GM19043 (cell line): ENCODE data around the gene THBS2.
"Not testable (repeated sequence)": the region's sequence is repeated elsewhere in the genome, so short reads cannot be mapped to it uniquely, and the experiment has no call there.

Experiments
- ATAC-seq: cut with Tn5 transposase; IDR thresholded peaks from one replicate; pipeline ENCODE4 v1.9.1; 2021; ENCODE audit warnings: low read depth; ENCODE audit not compliant: unreplicated experiment

The THBS2 gene

DNA sequence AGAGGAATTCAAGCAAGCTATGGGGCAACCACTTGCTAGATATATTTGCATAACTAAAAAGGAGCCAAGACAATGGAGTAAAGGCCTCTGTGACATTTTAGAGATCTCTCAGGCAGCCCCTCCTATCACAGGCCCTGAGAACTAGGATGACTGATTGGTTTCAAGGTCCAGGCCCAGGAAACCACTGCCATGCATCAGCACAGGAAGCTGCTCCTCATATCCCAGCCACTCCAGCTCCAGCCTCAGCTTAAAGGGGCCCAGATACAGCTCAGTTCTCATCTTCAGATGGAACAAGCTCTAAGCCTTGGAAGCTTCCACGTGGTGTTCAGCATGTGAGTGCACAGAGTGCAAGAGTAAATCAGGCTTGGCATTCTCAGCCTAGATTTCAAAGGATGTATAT lies 21.1 kb upstream of the THBS2 start:
- ATAC-seq, result no peak

DNA sequence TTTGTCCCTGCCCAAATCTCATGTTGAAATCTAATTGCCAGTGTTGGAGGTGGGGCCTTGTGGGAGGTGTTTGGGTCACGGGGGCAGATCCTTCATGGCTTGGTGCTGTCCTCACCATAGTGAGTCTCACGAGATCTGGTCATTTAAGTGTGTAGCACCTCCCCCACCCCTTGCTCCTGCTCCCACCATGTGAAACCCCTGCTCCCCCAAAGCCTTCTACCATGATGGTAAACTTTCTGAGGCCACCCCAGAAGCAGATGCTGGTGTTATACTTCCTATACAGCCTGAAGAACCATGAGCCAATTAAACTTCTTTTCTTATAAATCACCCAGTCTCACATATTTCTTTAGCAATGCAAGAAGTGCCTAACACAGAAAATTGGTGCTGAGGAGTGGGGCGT lies 19.9 kb upstream of the THBS2 start:
- ATAC-seq, result no peak

DNA sequence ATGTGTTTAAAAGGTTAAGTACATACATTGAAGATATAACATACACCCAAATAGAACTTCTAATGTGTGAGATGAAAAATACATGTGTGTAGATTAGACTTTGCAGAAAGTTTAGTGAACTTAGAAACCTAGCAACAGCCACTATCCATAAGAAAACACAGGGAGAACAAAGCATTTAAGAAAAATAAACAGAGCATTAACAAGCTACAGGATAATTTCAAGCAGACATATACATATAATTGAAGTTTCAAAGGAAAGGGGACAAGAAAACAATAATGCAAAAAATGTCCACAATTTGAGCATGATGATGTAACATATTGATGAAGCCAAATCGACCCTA lies 18.2 kb upstream of the THBS2 start:
- no peak for ATAC-seq

DNA sequence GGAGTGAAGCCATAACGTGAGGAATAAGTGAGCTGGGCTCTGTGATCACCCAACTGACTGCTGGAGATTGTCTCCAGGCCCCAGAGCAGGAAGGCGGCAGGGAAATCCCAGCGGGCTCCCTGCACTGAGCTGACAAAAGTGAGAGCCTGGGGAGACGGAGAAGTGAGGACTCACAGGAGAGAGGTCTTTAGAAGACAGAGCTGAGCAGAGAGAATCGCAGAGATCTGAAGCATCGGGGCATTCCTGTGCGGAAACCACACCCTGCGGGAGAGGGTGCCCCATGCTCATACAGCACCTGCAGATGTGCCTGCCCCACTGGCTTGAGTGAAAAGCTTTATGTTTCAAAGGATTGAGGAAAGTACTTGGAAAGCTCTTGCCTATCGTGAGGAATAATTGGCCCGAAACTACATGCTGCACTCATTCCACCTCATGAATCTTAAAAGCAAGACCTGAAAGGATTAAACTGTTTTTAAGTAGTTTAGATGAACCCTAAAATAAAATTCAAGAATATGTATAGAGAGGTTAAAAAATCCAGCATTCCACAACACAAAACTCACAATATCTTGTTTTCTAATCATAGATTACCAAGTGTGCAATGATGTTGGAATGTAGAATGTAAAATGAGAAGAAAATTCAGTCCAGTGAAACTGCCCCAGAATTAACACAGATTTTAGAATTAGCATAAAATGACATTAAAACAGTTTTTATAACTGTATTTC lies 17.7 kb upstream of the THBS2 start:
- ATAC-seq, result no peak

DNA sequence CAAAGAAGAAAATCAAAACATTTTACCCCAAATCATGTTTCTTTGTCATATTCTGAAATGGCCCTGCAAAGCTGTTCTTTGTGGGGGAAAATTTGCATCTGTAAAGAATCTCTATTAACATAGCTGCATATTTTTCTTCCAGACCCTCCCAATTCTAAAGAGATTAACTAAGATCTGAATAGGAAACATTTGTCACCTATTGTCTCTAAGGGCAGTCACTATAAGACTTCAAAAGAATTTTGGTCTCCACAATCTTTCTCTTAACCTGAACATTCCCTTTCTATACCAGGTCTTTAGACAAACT lies 16.4 kb upstream of the THBS2 start:
- ATAC-seq, result not testable (repeated sequence)

DNA sequence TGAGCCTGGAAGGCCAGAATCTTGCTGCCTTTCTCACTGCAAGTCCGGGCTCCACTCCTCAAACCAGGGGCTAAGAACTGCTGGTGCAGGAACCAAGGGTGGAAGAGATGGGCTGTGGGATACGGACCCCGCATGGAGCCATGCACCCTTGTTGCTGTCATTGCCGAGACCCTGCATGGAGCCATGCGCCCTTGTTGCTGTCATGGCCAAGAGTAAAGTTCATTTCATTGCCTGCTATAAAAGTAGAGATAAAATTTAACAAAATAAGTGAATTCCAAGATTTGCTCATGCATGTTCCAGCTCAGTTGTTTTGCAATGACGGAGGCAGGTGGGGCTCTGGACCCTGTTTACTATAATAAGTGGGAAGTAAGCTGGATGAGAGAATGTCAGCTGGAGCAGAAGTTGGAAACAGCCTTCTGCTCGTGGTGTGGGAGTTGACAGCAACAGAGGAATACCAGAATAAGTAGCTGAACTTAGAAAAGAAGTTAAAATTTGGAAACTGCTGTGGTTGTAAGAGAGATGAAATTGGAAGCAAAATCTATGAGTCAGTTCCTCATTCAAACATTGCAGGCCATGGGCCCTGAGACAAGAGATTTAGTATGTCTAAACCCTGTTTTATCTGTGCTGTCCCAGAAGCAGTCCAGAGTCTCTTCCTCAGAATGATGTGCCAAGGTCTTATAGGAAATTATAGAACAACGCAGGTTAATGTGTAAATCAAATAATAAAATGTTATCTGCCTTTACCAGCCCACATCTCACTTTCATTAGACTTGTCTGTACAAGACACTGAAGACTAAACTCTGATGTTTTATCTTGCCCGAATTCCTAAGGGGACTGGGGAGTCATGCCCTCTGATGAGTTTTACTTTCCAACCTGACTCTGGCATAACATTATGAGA lies 15.8 kb upstream of the THBS2 start:
- no peak for ATAC-seq

DNA sequence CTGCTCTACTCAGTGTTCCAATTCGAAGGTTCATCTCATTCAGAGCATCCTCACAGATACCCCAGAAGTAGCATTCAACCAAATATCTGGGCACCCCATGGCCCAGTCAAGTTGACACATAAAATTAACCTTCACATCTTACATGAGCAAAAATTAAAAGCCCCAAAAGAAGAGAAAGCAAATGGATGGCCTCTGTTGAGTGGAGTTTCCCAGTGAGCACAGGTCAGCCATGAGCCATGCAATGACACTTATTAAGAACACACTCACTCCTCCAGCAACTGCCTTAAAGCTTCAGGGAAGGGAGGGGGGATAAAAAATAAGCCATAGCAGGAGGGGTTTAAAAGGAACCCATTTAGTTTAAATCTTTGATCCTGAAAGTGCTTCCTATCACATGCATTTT lies 14.6 kb upstream of the THBS2 start:
- ATAC-seq, result no peak

DNA sequence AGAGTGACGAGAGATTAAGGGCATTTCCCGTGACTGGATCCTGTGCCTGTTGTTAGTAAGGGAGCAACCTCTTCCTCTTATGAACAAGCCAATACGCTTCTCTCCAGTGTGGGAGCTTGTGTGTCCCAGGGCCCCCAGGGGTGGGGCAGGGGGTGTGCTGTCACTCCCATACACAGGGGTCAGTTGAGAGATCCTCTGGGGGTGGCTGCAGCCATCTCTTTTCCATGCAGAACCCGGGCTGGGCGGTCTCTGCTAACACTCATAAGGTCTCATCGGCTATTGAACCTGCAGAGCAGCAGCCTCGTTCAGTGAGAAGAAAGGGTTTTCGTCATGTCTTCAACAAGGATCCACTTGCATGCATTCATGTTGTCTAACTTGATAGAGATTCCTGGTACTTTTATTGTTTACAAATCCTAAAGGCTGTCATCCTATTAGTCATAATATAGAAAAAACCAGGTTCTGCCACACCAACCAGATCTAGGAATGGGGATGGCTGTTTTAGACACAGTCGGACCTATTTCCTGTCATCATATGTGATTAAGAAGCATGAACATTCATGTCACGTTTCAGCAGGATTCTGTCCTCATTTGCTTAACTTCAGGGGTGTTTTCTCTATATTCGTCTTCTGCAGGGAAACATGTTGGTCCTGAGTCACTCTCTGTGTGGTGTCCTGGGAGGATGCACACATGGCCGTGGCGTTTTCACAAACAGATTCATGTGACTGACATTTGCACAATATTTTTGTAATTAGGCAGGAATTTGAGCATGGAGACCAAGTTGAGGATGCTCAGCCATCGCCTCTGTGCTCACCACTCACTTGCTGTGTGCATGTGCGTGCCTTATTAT lies 13.3 kb upstream of the THBS2 start:
- ATAC-seq, result no peak

DNA sequence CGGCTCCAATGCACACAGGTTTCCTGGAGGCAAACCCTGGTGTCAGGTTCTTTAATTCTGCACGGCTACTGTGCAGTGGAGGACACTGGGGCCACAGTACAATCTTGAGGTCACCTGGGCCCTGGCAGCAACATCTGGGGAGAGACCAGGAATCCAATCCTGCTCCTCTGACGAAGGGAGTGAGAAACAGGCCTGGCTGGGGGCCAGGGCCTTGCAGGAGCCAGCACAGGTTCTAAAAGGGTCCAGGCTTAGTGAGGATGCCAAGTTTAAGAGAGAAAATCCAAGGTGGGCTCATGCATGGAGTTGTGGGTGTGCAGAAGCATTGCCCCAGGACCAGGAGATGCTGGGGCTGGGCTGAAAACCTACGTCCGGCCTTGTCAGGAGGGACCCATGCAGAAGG lies 12.6 kb upstream of the THBS2 start:
- no peak for ATAC-seq

DNA sequence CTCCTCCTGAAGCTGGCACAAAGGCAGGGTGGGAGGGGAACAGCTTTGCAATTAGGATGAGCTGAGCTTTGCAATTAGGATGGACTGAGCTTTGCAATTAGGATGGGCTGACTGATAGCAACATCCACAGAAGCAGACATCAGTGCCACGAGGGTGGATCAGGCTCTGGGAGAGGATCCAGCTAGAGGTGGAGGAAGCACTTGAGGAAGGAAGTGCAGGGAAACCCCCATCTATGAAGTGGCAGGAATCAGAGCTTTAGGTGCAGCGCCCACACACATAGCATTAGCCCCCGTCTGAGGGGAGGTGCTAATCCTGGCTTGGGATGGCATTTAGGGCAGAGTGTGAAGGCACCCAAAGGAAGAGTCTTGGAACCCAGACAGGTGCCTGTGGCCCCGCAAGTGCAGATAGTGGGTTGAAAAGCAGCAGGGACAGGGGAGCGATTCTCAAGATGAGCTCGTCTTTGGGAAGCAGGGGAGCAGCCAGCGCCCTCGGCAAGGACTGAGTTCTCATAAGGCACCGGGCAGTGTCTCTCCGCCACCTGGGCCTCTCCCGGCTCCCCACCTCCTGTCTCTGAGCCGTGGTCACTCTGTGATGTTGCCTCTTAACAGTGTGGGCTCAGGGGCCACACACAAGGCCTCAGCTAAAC lies 12.0 kb upstream of the THBS2 start:
- no peak for ATAC-seq

DNA sequence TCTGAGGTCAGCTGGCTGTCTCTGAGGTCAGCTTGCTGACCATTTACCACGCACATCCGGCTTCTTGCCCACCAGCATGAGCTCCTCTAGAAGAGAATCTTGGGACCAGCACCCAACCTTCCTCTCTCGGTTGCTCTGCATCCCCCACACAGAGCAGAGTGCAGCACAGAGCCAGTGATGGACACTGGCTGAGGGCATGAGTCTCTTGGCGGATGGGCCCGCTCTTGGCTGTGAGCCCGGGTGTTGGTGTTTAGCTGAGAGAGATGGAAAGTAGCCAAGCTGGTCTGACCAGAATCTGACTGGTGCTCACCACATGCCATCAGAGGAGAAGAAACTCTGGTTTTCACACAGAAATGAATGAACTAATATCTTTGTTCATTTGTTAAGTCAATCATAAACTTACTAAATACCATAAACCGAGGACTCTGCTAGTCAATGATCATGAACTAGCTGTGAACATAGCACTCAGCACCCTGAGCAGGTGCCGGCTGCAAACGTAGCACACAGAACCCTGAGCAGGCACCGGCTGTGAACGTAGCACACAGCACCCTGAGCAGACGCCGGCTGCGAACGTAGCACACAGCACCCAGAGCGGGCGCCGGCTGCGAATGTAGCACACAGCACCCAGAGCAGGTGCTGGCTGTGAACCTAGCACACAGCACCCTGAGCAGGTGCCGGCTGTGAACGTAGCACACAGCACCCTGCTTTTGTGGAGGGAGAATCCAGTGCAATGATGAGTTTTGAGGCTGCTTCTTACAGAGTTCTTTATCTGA lies 10.4 kb upstream of the THBS2 start:
- ATAC-seq, result no peak

DNA sequence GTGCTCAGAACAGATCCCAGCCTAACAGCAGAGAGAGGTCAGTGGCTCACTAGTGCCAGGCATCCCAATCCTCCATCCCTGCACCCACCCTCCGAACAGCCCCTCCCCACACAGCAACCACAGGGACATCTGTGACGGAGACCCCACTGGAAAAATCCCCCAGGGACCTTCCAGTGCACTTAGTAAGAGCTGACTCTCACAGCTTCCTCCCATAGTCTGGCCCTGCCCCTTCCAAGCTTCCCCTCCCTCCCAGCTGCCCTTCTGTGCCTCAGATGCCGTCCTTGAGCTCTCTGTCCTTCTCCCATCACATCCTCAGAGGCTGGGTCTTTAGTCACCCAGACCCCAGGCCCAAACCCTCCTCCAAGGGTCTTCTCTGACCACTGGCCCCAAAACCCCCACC lies 9.7 kb upstream of the THBS2 start:
- no peak for ATAC-seq

DNA sequence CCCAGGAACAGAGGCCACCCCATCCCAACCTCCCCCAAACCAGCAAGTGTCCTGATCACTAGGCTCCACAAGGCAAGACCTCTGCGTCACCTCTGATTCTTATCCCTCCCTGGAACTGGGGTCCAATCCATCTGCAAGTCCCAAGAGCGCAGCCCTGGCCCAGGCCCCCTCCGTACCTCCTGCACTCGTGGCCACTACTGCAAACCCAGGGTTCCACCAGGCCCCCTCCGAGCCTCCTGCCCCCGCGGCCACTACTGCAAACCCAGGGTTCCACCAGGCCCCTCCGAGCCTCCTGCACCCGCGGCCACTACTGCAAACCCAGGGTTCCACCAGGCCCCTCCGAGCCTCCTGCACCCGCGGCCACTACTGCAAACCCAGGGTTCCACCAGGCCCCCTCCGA lies 9.0 kb upstream of the THBS2 start:
- ATAC-seq, result not testable (repeated sequence)

DNA sequence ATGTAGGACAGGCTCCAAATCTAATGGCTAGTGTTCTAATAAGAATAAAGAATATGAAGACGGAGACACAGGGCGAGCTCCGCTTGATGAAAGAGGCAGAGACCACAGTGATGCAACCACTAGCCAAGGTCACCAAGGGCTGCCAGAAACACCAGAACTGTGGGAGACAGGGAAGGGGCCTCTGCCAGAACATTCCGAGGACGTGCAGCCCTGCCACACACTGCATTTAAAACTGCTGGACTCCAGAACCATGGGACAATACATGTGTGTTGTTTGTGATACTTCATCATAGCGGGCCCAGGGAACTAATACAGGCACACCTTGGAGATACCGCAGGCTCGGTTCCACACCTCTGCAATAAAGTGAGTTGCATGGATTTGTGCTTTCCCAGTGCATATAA lies 2.9 kb upstream of the THBS2 start:
- ATAC-seq, result no peak

DNA sequence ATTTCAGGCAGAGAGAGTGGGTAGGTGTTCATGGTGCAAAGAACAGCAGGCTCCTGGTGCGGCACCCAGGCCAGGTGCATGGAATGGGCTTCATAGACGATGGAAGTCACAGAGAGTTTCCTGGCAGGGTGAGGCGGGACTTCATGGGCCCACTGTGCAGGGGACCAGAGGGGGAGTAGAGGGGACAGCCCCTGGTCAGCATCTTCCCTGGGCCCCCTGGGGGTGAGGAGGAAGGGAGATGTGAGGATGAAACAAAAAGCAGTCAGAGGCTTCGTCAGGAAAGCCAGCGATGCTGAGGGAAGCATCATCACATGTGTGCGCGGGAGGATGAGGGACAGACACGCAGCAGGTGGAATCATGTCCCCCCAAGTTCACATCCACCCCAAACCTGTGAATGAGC lies 2.4 kb upstream of the THBS2 start:
- no peak for ATAC-seq

DNA sequence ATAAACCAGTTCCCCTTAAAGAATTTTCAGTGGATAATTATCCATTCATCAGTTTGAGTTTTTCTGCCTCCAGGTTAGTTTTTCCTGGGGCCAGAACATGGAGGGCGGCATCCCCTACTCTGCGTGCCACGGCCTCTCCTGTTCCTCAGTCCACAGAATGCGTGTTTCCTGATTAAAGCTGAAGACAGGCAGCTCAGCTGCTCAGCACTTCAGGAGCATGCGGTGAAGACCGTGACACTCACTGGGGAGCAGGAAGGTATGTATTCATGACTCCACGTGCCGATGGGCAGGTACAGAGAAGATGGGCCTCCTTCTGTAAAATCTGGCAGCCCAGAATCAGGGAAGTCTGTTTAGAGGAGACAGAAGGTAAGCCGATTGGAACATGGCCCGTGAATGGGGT lies 2.0 kb upstream of the THBS2 start:
- no peak for ATAC-seq

DNA sequence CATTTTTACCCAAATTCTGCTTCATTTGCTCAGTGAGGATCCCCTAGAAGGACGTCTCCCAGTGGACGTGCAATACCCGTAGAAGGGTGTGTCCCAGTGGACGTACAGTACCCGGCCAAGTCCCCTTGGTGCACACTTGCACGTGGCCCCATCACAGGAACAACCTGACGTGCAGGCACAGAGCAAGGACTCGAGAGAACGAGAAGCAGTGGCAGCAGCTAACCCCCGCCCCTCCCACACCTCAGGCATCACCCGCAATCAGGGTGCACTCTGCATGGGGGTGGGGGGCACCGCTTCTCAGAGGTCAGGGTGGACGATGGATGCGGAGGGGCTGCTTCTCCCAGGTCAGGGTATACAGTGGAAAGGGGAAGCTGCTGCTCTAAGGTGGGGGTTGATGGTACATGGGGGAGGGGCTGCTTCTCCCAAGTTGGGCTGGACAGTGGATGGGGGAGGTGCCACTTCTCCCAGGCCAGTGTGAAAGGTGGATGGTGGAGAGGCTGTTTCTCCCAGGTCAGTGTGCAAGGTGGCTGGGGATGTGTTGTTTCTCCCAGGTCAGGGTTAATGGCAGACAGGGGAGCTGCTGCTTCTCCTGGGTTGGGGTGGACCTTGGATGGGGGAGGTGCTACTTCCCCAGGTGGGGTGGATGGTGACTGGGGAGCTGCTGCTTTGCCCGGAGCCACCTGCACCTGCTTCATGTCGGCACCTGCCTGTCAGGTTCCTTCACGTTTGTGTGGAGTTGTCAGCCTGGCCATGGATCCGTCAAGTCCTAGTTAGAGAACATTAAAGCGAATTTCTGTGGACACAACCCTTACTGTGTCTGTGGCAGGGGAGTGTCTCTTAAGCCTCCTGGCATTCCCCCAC lies 1.0 kb upstream of the THBS2 start:
- ATAC-seq, result no peak

DNA sequence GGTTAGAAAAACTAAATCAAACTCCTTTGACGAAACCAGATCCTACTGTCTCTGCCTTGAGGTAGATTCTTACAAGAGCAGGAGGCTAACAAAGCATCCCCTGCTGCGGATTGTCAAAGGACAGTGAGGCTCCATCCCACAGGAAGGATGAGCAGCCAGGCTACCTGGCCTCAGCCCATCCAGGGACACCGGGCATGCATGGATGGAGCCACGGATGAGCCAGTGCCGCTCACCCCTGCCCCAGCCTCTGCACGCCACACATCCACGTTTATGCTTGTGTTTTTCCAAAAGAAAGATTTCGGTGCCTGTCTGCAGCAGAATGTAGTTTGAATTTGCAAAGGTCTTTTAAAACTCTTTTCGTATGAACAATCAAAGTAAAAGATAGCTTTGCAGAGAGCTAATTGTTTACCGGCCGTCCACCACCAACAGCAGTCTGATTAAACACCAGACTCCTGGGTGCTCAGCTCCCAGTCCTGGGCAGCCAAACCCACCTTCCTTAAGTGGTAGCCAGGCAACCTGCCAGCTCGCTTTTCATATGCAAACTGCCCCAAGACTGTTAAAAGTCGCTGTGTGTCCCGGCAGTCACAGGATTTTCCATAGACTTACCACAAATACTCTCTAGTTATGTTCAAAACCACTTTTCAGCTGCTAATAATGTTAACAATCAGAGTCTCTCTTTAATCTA lies 999 bp downstream of the THBS2 start:
- ATAC-seq, result no peak
